Endodermal cell (in vitro differentiated cells): ENCODE results near the gene WNK1. TPM values are rescaled to one million over a fixed set of nuclear protein-coding genes. Genes with fewer than 3 reads are reported as not detected.

Experiments used
- DNase-seq: peaks from one replicate; pipeline ENCODE4 v3.0.0-alpha.2; 2017
- H3K27ac ChIP-seq: 2 replicates; pipeline ENCODE4 v1.5.1; 2013; ENCODE audit warnings: mild to moderate bottlenecking, low read depth, low read length, moderate library complexity
- H3K27me3 ChIP-seq: 2 replicates; pipeline ENCODE4 v1.6.1; 2013; ENCODE audit warnings: mild to moderate bottlenecking, low read length, moderate library complexity; ENCODE audit not compliant: insufficient read depth, control insufficient read depth, poor library complexity, severe bottlenecking
- H3K36me3 ChIP-seq: 2 replicates; pipeline ENCODE4 v1.7.0; 2013; ENCODE audit warnings: mild to moderate bottlenecking, low read length, moderate library complexity; ENCODE audit not compliant: control insufficient read depth, insufficient read depth
- H3K4me1 ChIP-seq: one replicate; pipeline ENCODE4 v1.7.0; 2013; ENCODE audit warnings: low read length; ENCODE audit not compliant: control insufficient read depth, insufficient read depth
- H3K4me3 ChIP-seq: 2 replicates; pipeline ENCODE4 v1.5.1; 2013; ENCODE audit warnings: mild to moderate bottlenecking, low read length, moderate library complexity
- H3K9ac ChIP-seq: 2 replicates; pipeline ENCODE4 v1.6.1; 2013; ENCODE audit warnings: mild to moderate bottlenecking, low read length, moderate library complexity; ENCODE audit not compliant: poor library complexity, severe bottlenecking; ENCODE audit errors: extremely low read depth
- H3K9me3 ChIP-seq: 2 replicates; pipeline ENCODE4 v1.6.1; 2013; ENCODE audit warnings: mild to moderate bottlenecking, low read length, moderate library complexity; ENCODE audit not compliant: control insufficient read depth
- H3K27ac Mint-ChIP-seq: 2 replicates; pipeline ENCODE4 v1.8.0; 2020; ENCODE audit warnings: mixed read lengths
- H3K27me3 Mint-ChIP-seq: 2 replicates; pipeline ENCODE4 v1.8.0; 2021; ENCODE audit warnings: mild to moderate bottlenecking, mixed read lengths; ENCODE audit not compliant: insufficient read depth
- H3K36me3 Mint-ChIP-seq: 2 replicates; pipeline ENCODE4 v1.8.0; 2020; ENCODE audit warnings: low read depth, mixed read lengths
- H3K4me1 Mint-ChIP-seq: 2 replicates; pipeline ENCODE4 v1.8.0; 2020; ENCODE audit warnings: mixed read lengths
- H3K4me3 Mint-ChIP-seq: 2 replicates; pipeline ENCODE4 v1.8.0; 2020; ENCODE audit warnings: mild to moderate bottlenecking, moderate library complexity, mixed read lengths
- H3K9me3 Mint-ChIP-seq: 2 replicates; pipeline ENCODE4 v1.8.0; 2020; ENCODE audit warnings: mild to moderate bottlenecking, mixed read lengths
- WGBS, 2 experiments: methylation state at CpG; one replicate each; pipeline versions ENCODE4 v1.1.5 to v1.1.7; 2013; ENCODE audit warnings: missing lambda C conversion rate in 2 of 2, mixed read lengths in 1 of 2; ENCODE audit not compliant: insufficient coverage in 1 of 2, insufficient read length in 1 of 2; 5-methylcytosine and 5-hydroxymethylcytosine counted together
- total RNA-seq, 2 donors: library from RNA; stranded (reverse); fragmentation: NEBNext Ultra II Directional in 1 of 2; extraction: Animal tissue kit (Norgen Biotek cat#: 25700) in 1 of 2; gene quantifications; 2 replicates in 1 of 2; 3 replicates in 1 of 2; pipeline ENCODE4 v1.2.1, GENCODE V29; 2021
- TF ChIP-seq, protein P1 (sequence below): fragments of 200-600 bp; sonication (generic); conservative IDR thresholded peaks from 2 replicates; pipeline ENCODE4 v1.5.0; 2021; ENCODE audit warnings: antibody characterized with exemption, mild to moderate bottlenecking

The WNK1 gene
- total RNA-seq, 2 donors from 2014 or later, result 199 to 412 TPM

DNA sequence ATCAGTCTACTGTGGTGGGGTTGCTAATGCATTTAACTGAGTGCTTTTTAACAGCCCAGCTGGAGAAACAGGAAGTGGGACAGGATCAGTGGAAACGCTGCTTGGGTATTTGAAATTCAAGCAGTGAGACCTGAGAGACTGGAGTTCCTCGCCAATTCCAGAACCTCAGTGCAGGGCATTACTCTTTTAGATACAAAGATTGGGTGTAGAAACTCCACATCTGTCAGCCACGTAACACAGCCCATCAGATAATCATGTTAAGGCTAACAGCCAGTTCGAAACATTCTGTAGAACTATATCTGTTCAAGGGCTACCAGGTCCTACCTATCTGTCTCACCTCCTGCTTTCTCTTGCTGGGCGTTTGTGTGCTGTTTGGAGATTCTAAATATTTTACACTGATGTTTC lies 151.6 kb downstream of the WNK1 start:
- TF ChIP-seq, protein P1, sequence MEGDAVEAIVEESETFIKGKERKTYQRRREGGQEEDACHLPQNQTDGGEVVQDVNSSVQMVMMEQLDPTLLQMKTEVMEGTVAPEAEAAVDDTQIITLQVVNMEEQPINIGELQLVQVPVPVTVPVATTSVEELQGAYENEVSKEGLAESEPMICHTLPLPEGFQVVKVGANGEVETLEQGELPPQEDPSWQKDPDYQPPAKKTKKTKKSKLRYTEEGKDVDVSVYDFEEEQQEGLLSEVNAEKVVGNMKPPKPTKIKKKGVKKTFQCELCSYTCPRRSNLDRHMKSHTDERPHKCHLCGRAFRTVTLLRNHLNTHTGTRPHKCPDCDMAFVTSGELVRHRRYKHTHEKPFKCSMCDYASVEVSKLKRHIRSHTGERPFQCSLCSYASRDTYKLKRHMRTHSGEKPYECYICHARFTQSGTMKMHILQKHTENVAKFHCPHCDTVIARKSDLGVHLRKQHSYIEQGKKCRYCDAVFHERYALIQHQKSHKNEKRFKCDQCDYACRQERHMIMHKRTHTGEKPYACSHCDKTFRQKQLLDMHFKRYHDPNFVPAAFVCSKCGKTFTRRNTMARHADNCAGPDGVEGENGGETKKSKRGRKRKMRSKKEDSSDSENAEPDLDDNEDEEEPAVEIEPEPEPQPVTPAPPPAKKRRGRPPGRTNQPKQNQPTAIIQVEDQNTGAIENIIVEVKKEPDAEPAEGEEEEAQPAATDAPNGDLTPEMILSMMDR, result no peak
- Mint-ChIP-seq H3K4me1 (peaks cover 43% of the 10 kb centered on the region), H3K27ac (peak overlapping the region; percentile 27), H3K9me3 (no peaks in the 10 kb centered on the region), H3K27me3 (no peaks in the 10 kb centered on the region), H3K36me3 (peaks cover 83% of the 10 kb centered on the region), H3K4me3 (no peak overlapping the region)
- Histone ChIP-seq H3K4me1 (peaks cover 14% of the 10 kb centered on the region), H3K4me3 (no peak overlapping the region), H3K27me3 (no peaks in the 10 kb centered on the region), H3K36me3 (peaks cover 90% of the 10 kb centered on the region), H3K27ac (no peak overlapping the region), H3K9me3 (no peaks in the 10 kb centered on the region), H3K9ac (no peak overlapping the region)
- 67 to 85% methylated on average over 3 to 5 of the region's 5 CpGs for WGBS, 2 experiments
- DNase-seq, result peak; percentile 58

DNA sequence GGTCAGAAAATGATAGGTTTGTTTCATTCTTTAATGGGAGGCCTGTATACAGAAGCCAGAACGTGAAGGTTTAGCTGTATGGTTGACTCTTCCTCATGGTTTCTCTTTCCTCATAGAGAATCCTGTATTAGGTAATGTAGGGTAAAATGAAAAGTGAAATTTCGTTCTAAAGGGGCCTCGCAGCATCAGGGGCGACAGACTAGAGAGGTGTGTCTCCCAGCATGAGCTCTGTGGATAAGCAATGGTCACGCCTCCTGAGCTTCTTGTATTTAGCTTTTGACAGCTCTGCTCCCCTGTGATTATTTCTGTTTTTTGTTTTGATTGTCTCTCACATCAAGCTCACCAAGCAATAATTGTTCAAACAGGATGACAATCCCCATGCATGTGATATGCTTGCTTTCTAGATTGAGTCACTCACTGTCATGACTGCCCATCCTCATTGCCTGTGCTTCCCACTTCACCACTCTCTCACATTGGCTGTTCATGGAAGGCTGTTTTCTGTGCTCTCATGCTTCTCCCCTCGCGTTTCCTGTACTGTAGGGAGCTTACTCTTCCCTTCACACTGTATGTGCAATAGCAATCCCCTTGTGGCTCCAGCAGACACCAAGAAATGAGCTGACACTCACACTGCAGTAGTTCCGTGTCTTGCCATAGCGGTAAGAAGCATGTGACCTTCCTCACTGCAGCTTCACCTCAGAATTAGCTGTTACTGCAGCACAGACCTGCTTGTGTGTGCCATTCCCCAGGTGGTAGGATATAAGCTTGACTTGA lies 153.1 kb downstream of the WNK1 start:
- peak; percentile 55 for DNase-seq
- 76 to 94% methylated on average over 6 to 9 of the region's 9 CpGs for WGBS, 2 experiments
- no peaks in the 10 kb centered on the region for H3K9me3 Mint-ChIP-seq
- Histone ChIP-seq H3K9ac (no peak overlapping the region), H3K4me1 (peaks cover 14% of the 10 kb centered on the region), H3K4me3 (no peak overlapping the region), H3K36me3 (peaks cover 92% of the 10 kb centered on the region), H3K9me3 (no peaks in the 10 kb centered on the region), H3K27ac (no peak overlapping the region), H3K27me3 (no peaks in the 10 kb centered on the region)
- peaks cover 85% of the 10 kb centered on the region for H3K36me3 Mint-ChIP-seq
- TF ChIP-seq, protein P1, result no peak
- peak overlapping the region; percentile 1 for H3K27ac Mint-ChIP-seq
- H3K4me1 Mint-ChIP-seq, result peaks cover 43% of the 10 kb centered on the region
- H3K27me3 Mint-ChIP-seq, result no peaks in the 10 kb centered on the region
- H3K4me3 Mint-ChIP-seq, result no peak overlapping the region

DNA sequence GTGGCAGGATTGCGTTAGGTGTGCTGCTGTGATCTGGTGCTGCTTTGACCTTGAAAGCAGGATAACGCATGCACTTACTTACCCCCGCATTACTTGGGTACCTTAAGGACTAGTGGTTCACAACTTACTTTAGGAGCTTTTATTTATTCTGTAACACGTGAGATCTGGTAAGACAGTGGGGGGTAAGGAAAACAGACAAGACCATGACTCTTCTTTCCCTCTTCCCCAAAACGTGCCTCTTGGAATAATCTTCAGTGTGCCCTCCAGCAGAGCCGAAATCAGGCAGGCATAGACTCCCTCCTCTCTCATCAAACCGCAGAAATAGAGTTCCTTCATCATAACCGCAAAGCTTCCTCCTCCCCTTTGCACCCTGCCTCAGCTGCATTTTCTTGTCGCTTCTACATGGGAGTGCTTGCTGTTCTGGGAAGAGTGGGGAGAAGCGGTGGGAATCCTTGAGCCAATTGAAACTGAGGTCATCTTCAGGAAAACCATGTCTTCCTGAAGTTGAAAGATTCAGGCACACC lies 153.7 kb downstream of the WNK1 start:
- Histone ChIP-seq H3K4me3 (no peak overlapping the region), H3K27ac (no peak overlapping the region), H3K36me3 (peaks cover 92% of the 10 kb centered on the region), H3K27me3 (no peaks in the 10 kb centered on the region), H3K9ac (no peak overlapping the region), H3K9me3 (no peaks in the 10 kb centered on the region), H3K4me1 (peaks cover 14% of the 10 kb centered on the region)
- DNase-seq, result peak; percentile 35
- Mint-ChIP-seq H3K9me3 (no peaks in the 10 kb centered on the region), H3K27me3 (no peaks in the 10 kb centered on the region), H3K4me3 (no peak overlapping the region), H3K36me3 (peaks cover 83% of the 10 kb centered on the region), H3K27ac (no peak overlapping the region), H3K4me1 (peaks cover 43% of the 10 kb centered on the region)
- TF ChIP-seq, protein P1, result no peak
- 90 to 93% methylated on average over 5 to 10 of the region's 10 CpGs for WGBS, 2 experiments
